HepG2 (cell line): ENCODE results near the gene FRAS1. TPM values are rescaled to one million over a fixed set of nuclear protein-coding genes. Genes with fewer than 3 reads are reported as not detected.

Source experiments
- ATRX ChIP-seq: sonication (generic); formaldehyde crosslinking; IDR thresholded peaks from 2 replicates; pipeline ENCODE4 v1.4.0; 2020; ENCODE audit warnings: missing genetic modification reagents, borderline replicate concordance
- CENPBD1 ChIP-seq: sonication (generic); formaldehyde crosslinking; IDR thresholded peaks from 2 replicates; pipeline ENCODE4 v1.8.0; 2022; ENCODE audit warnings: missing genetic modification reagents, low read depth, mild to moderate bottlenecking, borderline replicate concordance
- HIVEP1 ChIP-seq: sonication (generic); formaldehyde crosslinking; IDR thresholded peaks from 2 replicates; pipeline ENCODE4 v1.4.0; 2020; ENCODE audit warnings: mild to moderate bottlenecking, missing genetic modification reagents
- HNF4A ChIP-seq: sonication (generic); formaldehyde crosslinking; IDR thresholded peaks from 2 replicates; pipeline ENCODE4 v1.4.0; 2020; ENCODE audit warnings: missing genetic modification reagents
- MAFK ChIP-seq, 2 experiments: IDR thresholded peaks in 1 of 2; conservative IDR thresholded peaks in 1 of 2; 2 replicates each; pipeline ENCODE4 v1.6.1; 2011; ENCODE audit warnings: improper control_type of control experiment in 2 of 2, low read length in 2 of 2
- MXD4 ChIP-seq: IDR thresholded peaks from 2 replicates; pipeline ENCODE4 v1.6.1; 2016; ENCODE audit warnings: mild to moderate bottlenecking, missing biosample characterization, missing genetic modification reagents
- MXI1 ChIP-seq: IDR thresholded peaks from 3 replicates; pipeline ENCODE4 v1.6.1; 2012; ENCODE audit warnings: low read depth, low read length, inconsistent platforms, borderline replicate concordance
- PBX2 ChIP-seq: IDR thresholded peaks from 2 replicates; pipeline ENCODE4 v1.6.1; 2016; ENCODE audit warnings: control low read depth
- PHF20 ChIP-seq: sonication (generic); formaldehyde crosslinking; IDR thresholded peaks from 2 replicates; pipeline ENCODE4 v1.5.0; 2020; ENCODE audit warnings: mild to moderate bottlenecking, missing genetic modification reagents
- SSRP1 ChIP-seq: IDR thresholded peaks from 2 replicates; pipeline ENCODE4 v1.6.1; 2016; ENCODE audit warnings: control low read depth
- ZBED4 ChIP-seq: sonication (generic); formaldehyde crosslinking; IDR thresholded peaks from 2 replicates; pipeline ENCODE4 v1.4.0; 2020; ENCODE audit warnings: missing genetic modification reagents, borderline replicate concordance
- ZFP90 ChIP-seq: sonication (generic); formaldehyde crosslinking; IDR thresholded peaks from 2 replicates; pipeline ENCODE4 v1.8.0; 2022; ENCODE audit warnings: missing genetic modification reagents, mild to moderate bottlenecking, inconsistent platforms, borderline replicate concordance
- ZHX2 ChIP-seq, 2 experiments: sonication (generic) in 1 of 2; formaldehyde crosslinking in 1 of 2; IDR thresholded peaks; 2 replicates each; pipeline versions ENCODE4 v1.6.1 to v1.9.0; 2014 to 2022; ENCODE audit warnings: antibody characterized with exemption in 1 of 2, borderline replicate concordance in 1 of 2, inconsistent platforms in 1 of 2, low read depth in 1 of 2, missing genetic modification reagents in 1 of 2
- ZNF549 ChIP-seq: sonication (generic); formaldehyde crosslinking; IDR thresholded peaks from 2 replicates; pipeline ENCODE4 v1.5.0; 2020; ENCODE audit warnings: missing genetic modification reagents
- ZNF660 ChIP-seq: sonication (generic); formaldehyde crosslinking; IDR thresholded peaks from 2 replicates; pipeline ENCODE4 v1.5.1; 2020; ENCODE audit warnings: mild to moderate bottlenecking, low read depth, missing genetic modification reagents, borderline replicate concordance
- polyA plus RNA-seq, 8 experiments: library from polyadenylated mRNA; depleted of rRNA in 3 of 8; stranded (reverse) in 7 of 8; unstranded in 1 of 8; fragments of >200 nt; fragmentation: Illumina TruSeq in 4 of 8; extraction: Trizol in 4 of 8; gene quantifications; 2 replicates each; pipeline versions ENCODE4 v1.2.1 to v1.2.3, GENCODE V29; 2011 to 2016; ENCODE audit warnings: low read depth in 4 of 8, missing spikeins in 1 of 8, mixed read lengths in 1 of 8; ENCODE audit not compliant: insufficient read depth in 1 of 8
- total RNA-seq, 5 experiments: library from RNA; depleted of rRNA; stranded (reverse); fragments of >200 nt; fragmentation: Illumina TruSeq; extraction: Trizol; gene quantifications; 2 replicates each; pipeline ENCODE4 v1.2.3, GENCODE V29; 2016; ENCODE audit warnings: low read depth in 1 of 5
- TF ChIP-seq, protein P1 (sequence below): IDR thresholded peaks from 2 replicates; pipeline ENCODE4 v1.6.1; 2016; ENCODE audit warnings: mild to moderate bottlenecking, missing biosample characterization, missing genetic modification reagents
- TF ChIP-seq, protein P2 (sequence below): sonication (generic); formaldehyde crosslinking; IDR thresholded peaks from 2 replicates; pipeline ENCODE4 v1.4.0; 2020; ENCODE audit warnings: missing genetic modification reagents

The FRAS1 gene
- total and polyA plus RNA-seq, 2 of the 13 experiments (the other 11 are each of a cell fraction or from before 2014, with no cell fraction given): 22.5 to 31.6 TPM

GRCh38 chr4:78059524-78059889, 2.4 kb downstream of the FRAS1 start (continued):
- no peak for TF ChIP-seq CENPBD1 (CRISPR knock-in tag)
- TF ChIP-seq HIVEP1 (CRISPR knock-in tag): no peak
- no peak for TF ChIP-seq SSRP1 (CRISPR knock-in tag)
- TF ChIP-seq MXD4 (CRISPR knock-in tag): no peak
- TF ChIP-seq ZNF549 (CRISPR knock-in tag): no peak
- no peak for TF ChIP-seq HNF4A
- TF ChIP-seq PBX2 (CRISPR knock-in tag): no peak
- no peak for TF ChIP-seq MAFK (conservative IDR thresholded peaks at IDR 0.05 in 1 of 2, IDR thresholded peaks at IDR 0.05 in 1 of 2; ENCODE audit: low read length in 2 of 2)
- 0 out of 3 replicates have a peak, but pooled peaks have one; percentile 32 for TF ChIP-seq MXI1
- TF ChIP-seq ZNF660 (CRISPR knock-in tag): no peak
- TF ChIP-seq PHF20: no peak
- TF ChIP-seq ZHX2 (IDR thresholded peaks at IDR 0.05; ENCODE audit: low read depth): no peak
- no peak for TF ChIP-seq ZHX2 (CRISPR knock-in tag; IDR thresholded peaks at IDR 0.05; ENCODE audit: borderline replicate concordance)
- no peak for TF ChIP-seq ZFP90 (CRISPR knock-in tag)
- TF ChIP-seq, protein P1, sequence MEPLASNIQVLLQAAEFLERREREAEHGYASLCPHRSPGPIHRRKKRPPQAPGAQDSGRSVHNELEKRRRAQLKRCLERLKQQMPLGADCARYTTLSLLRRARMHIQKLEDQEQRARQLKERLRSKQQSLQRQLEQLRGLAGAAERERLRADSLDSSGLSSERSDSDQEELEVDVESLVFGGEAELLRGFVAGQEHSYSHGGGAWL (CRISPR knock-in tag): no peak
- TF ChIP-seq, protein P2, sequence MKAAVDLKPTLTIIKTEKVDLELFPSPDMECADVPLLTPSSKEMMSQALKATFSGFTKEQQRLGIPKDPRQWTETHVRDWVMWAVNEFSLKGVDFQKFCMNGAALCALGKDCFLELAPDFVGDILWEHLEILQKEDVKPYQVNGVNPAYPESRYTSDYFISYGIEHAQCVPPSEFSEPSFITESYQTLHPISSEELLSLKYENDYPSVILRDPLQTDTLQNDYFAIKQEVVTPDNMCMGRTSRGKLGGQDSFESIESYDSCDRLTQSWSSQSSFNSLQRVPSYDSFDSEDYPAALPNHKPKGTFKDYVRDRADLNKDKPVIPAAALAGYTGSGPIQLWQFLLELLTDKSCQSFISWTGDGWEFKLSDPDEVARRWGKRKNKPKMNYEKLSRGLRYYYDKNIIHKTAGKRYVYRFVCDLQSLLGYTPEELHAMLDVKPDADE (CRISPR knock-in tag): no peak
- peak; percentile 23; the same call in 1 of the 2 replicates for TF ChIP-seq ZBED4 (CRISPR knock-in tag)
- no peak for TF ChIP-seq ATRX
